NCI-H2029 (cell line): ENCODE results near the gene MIA2.

ENCODE experiments used
- DNase-seq: peaks from one replicate; lab custom pipeline; 2025; lab: John Stamatoyannopoulos, UW

Gene MIA2

DNA sequence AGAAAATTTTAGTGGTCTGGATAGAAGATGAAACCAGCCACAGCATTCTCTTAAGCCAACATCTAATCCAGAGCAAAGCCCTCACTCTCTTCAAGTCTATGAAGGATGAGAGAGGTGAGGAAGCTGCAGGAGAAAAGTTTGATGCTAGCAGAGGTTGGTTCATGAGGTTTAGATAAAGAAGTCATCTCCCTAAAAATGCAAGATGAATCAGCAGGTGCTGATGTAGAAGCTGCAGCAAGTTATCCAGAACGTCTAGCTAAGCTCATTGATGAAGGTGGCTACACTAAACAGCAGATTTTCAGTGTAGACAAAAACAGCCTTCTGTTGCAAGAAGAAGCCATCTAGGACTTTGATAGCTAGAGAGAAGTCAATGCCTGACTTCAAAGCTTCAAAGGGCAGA is 150.0 kb downstream of the MIA2 start:
- DNase-seq = no peak

DNA sequence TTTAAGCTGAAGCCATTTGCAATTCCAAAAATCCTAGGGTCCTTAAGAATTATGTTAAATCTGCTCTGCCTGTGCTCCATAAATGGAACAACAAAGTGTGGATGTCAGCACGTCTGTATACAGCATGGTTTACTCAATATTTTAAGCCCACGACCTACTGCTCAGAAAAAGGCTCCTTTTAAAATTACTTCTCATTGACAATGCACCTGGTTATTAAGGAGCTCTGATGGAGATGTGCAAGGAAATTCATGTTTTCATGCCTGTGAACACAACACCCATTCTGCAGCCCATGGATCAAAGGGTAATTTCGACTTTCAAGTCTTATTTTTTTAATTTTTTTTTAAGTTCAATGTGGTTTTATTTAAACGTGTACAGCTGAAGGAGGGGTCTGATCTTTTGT is 150.5 kb downstream of the MIA2 start:
- DNase-seq = no peak

DNA sequence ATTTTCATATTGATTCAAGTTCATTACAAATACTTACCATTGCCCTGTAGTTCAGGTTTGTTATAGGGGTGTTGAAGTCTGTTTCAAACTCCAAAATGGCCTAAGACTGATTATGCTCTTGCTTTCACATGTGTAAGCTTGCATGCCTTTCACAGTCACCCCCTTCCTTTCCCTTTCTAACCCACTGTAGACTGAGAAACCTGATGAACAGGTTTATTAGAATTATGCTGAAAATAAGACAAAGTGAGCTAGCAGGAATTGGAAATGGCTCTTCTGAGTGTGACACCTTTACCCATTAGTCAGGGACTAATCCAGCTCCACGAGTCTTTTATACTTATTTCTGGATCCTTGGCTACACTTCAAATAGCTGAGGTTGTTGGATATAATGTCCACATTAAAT is 159.6 kb downstream of the MIA2 start:
- no peak for DNase-seq

DNA sequence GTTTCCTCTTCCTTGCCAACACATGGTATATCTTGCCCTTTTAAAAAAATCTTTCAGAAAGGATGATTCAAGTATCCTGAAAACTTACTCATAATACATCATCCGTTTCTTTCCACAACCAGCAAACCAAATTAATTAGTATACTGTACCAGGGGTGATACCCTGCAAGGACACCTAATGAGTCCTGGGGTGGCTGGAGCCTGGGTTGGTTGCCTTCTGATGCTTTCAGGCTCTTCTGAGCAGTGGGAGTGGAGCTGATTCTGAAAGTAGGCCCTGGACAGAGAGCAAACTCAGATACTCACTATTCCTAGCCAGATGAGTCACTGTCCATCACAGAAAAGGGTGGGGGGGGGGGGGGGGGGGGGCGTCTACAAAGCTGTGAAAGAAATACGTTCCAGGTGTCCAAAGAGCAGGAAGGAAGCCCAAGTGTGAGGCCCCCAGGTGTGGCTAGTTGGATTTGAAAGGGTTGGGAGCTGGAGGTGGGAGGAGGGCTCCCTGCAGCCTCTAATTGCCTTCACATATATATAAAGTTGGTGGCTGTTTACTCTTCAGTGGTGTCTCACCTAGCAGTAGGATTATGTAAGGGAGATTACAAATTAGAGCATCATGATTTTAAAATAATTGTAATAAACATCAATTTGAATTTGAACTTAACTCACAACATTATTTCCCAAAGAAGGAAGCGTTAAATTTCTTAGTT is 162.0 kb downstream of the MIA2 start:
- no peak for DNase-seq

DNA sequence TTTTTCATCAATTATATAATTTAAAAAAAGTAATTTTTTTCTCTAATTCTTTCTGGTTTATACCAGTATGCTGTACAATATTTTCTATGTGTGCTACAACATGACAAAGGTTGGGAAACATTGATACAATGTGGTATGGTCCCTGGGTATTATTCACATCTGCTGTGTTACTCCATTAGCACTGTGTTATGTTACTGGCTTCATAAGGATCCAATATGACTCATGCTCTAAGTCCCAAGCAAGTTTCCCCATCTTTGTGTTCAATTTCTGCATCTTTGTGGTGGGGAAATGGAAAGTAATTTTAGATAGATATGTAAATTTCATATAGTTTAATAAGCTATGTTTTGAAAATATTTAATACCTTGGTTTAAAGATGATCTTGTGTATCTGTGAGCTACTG is 162.7 kb downstream of the MIA2 start:
- no peak for DNase-seq

DNA sequence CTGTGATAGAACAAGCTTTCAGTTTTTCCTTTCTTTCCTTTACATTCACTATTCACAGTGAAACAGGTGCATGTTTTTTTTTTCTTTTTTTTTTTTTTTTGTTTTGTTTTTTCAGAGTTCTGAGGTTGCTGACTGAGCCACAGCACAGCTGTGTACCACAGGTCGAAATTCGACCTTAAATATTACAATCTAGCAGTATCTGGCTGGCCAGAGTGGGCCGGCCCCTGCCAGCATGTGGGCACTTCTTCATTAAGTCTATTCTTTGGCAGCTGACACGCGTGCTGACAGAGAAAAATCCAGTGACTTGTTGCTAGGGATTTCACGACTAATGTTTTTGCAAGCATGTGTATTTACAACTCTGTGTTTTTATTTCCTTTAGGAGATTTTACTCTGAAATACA is 164.7 kb downstream of the MIA2 start:
- DNase-seq = no peak

DNA sequence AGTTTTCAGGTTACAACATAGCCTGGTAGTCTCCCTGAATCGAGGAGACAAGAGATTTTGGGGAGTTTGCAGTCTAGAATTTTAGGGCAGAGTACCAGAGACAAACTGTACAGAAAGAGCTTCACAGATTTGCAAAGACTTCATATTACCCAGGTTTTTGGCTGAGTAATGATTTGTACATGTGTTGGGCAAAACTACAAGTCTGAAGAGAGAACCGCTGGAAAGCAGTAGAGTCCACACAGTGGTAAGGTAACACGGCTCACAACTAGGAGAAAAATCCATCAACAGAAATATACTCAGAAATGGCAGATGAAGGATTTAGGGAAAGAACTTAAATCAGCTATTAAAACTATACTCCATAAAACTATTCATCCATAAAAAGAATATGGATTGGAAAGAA is 172.8 kb downstream of the MIA2 start:
- no peak for DNase-seq

DNA sequence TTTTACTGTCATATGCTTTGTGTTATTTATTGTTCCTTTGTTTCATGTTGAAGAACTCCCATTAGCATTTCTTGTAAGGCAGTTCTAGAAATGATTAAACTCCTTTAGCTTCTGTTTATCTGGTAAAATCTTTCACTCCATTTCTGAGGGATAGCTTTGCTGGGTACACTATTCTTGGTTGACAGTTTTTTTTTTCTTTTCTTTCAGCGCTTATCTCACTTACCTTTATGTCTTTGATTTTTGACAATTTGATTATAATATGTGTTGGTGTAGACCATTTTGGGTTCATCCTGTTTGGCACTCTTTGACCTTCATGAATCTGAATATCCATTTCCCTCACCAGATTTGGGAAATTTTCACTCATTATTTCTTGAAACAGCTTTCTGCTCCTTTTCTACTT is 182.4 kb downstream of the MIA2 start:
- DNase-seq = no peak

DNA sequence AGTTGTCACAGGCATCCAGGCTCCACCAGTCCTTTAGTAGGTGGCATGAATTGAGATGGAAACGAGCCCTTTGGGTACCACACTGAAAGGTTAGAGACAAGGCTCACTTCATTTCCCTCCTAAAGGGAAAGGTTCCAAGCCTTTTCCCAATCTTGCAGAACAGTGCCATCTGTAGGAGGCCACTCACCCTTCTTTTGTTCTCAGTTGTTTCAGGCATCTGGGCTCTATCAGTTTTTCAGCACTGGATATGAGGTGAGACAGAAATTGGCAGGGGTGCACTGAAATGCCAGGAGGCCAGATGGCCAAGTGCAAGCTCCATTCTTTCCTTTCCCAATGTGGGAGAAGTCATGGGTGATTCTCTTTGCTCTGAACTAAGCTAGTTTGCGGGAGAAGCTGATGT is 183.3 kb downstream of the MIA2 start:
- DNase-seq = no peak

DNA sequence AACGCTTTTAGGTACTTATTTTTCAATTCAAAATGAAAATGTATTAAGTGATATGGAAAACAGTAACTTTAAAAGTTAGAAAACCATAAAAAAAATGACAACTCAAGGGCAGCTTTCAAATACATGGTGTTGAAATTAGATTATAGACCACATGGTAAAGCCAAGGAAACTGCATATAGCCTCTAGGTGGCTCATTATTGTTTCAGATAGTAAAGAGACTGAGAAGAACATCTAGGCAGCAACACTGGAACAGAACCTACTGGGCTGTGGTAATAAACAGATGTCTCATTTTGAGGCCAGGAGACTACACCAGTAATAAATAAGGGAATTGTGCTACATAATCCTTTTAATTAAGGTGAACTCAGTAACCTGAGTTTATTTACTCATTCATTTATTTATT is 185.6 kb downstream of the MIA2 start:
- DNase-seq = no peak

DNA sequence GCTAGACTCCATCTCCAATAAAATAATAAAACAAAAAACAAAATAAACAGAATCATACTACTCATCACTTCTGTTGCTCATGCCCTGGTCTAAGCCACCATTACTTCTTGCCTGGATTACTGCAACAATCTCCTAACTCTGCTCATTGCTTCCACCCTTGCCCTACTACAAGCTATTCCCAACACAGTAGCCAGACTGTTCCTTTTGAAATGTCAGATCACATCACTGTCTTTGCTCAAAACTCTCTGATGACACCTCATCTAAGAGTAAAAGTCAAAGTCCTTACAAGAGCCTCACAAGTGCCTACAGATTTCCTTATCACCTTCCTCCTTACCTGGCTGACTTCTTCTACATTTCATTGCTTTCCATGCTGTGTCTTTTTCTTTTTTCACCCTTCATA is 188.5 kb downstream of the MIA2 start:
- no peak for DNase-seq

DNA sequence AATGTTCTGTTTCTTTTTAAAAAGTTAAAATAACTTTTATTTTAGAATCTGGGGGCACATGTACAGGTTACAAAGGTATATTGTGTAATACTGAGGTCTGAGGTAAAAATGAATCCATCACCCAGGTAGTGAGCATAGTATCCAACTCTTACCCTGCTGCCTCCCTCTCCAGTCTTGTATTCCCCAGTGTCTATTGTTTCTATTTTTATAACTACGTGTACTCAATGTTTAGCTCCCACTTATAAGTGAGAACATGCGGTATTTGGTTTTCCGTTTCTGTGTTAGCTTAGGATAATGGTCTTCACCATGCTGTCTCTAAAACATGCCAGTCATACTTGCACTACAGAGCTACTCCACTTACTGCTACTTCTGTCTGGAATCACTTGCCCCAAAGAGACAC is 190.1 kb downstream of the MIA2 start:
- no peak for DNase-seq

DNA sequence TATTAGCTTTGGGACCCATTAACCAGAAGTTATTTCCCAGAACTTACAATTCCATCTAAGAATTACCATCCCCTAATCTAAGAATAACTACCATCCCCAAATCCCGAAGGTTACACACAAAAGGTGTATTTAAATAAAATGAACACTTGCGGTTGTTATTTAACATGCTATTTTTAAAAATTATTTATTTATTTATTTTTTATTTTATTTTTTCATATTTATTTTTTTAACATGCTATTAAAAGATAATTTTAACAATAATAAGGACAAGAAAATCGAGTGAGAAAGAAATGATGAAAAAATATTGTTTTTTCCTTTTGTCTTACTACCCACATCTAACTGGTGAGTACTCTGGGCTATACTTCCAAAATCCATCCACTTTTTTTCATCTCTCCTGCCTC is 192.2 kb downstream of the MIA2 start:
- DNase-seq = no peak

DNA sequence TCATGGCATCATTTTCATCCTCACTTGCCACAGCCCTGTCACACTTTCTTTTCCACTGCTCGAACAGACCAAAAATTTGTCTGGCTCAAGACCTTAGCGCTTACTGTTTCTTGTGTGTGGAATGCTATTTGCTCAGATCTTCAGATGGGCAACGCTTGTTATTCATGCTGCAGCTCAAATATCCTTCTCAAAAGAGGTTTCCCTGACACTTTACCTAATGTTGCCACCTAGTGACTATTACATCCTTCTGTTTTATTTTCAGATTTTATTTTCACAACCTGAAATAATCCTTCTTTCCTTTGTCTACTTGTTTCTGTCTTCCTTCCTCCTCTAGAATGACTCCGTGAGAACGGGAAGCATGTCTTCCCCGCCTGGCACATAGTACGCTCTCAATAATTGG is 192.9 kb downstream of the MIA2 start:
- DNase-seq = peak; percentile 73

DNA sequence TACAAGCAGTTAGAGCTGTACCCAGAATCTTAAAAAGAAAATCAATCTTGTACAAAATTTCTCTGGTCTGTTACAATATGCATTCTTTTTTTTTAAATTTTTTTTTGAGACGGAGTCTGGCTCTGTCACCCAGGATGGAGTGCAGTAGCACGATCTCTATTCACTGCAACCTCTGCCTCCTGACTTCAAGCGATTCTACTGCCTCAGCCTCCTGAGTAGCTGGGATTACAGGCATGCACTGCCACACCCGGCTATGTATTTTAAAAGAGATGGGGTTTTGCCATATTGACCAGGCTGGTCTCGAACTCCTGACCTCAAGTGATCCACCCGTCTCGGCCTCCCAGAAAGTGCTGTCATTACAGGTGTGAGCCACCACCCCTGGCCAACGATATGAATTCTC is 194.4 kb downstream of the MIA2 start:
- no peak for DNase-seq

DNA sequence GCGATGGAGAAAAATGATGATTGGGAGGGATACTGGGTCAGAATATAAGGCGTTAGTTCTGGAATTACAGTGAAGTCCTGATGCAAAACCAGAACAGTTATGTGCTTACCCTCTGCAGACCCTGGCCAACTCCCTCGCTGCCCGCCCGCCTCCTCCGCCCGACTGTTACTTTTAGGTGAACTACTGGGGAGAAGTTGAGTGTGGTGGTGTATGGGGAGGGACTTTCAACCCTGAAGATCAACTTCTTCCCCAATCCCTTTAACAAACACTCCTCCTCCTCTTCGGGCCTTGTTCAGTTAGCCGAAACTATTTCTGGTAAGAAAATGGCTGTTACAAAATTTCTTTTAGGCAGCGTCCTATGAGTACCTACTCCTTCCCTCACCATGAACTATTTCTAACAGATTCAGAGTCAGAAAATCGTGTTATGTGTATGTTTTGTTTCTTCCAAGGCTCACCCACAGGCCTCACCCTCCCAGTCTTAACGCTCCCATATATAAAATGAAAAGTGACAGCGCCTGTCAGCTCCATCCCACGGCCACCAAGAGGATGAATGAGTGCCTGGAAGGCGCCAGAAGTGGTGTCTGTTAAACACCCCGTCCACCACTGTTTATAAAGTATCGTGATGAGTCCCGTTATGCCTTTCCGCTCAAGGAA is 197.2 kb downstream of the MIA2 start:
- DNase-seq = no peak

DNA sequence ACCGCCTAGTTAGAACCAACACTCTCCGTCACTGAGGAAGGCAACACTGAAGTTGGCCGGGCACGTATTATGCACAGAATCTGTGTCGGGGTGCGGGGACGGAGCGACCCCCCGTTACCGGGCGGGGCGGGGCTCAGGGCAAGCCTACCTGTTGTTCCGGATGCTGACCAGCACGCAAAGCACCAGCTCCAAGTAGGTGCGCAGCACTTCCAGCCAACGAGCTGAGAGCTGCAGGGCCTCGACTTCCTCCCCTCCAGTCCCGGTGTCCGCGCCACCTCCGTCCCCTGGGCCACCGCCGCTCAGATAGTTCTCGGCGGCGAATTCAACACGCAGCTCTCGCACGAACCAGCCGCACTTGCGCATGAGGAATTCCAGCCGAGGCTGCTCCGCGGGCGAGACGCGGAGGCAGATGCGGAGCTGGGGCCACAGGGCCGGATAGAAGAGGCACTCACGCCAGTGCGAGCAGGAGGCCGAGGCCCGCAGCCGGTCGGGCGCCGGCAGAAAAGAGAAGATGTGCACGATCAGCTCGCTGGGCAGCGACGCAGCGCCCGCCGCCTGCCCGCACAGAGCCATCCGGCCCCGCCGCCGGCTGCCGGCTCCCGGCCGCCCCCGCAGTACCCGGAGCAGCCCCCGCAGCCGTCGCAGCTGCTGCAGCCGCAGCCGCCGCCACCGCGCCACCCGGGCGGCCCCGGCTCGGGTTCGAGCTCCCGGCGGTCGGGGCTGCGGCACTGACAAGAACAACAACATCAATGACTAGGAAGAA is 197.9 kb downstream of the MIA2 start:
- peak; percentile 62 for DNase-seq

DNA sequence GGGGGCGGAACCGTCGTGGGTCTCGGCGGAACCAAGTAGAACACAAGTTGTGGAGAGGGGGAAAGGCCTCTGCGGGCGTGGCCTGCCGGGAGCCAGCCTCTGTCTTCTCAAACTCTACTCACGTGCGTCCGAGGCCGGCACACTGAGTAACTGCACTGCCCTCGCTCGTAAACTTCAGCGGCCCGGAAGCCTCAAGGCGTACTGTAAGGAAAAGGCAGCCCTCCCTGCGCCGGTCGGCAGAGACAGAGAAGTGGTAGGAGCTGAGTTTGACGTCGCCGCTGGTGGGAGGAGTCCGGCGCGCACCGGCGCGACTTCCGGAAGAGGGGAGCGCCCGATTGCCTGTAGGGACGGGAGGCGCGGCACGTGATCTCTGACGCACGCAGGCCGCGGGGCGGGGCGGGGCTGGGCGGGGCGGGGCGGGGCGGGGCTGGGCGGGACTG is 198.5 kb downstream of the MIA2 start, which contains the start of gene FBXO33:
TSS of gene FBXO33 (minus strand) at position 255 of the 440 bp plus-strand sequence. CDS start 271 bp downstream, outside the sequence.
- peak; percentile 96 for DNase-seq

DNA sequence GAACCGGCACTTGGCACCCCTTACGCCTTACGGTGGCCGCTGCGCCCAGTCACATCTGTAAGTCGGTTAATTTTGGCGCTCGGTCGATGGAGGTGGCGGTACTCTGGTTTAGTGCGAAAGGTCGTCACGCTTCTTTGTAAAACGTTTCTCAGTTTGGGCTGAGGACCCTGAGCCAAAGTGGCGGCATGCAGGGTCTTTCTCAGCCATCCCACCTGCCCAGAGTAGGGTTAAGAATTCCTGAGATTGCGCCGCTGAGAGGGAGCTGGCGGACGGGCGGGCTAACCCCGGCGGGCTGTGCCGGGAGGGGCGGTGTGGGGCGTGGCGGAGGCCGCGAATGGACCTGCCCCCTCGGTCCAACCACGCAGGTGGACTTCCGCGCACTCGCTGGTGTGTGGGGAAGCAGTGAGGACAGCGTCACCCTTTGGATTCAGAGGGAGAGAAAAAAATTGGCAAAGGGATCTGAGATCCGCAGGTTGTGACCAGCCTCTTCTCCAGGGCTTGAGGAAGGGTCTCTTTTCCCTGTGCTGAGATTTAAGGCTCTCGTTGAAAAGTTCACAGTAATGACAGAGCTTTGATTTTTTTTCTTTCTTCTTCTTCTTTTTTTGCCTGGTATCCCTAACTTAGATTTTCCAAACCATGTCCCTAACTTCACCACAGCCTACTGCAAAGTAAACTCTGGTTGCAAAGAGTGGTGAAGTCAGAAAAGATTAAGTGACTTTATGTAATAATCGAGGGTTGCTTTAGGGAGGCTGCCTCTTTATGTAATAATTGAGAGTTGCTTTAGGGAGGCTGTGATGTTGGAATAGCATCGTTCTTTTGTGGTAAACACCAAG is 199.1 kb downstream of the MIA2 start:
- DNase-seq = peak; percentile 93

DNA sequence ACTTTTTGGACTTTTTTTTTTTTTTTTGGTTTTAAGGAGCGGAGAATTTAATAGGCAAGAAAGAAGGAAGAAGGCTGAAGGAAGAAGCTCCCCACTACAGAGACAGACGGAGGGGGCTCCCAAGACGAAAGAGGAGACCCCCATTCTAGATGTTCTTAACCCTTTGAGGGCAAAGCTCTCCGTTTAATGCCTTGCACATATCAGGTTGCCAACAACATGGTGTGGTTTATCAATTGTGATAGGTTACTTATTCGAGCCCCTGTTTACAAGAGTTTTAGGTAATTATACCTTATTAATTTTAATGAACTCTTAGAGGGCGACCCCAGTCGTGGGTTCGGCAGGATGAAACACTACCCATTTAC is 199.7 kb downstream of the MIA2 start:
- no peak for DNase-seq

DNA sequence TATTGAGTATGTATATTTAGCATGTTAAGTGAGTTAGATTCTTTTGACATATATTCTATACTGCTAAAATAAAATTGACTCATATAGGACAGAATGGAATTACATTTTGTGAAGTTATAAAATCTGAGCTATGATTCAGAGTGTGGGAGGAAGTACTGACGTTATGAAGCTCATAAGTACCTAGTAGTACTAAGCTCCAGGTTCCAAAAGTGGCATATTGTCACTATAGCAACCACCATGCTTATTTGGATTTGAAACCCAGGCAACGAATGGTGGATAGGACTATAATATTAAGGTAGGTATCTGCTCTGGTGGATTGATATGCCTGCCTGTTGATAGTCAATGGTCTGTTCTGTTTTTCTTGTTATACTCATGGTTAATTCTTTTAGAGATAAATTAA is 200.7 kb downstream of the MIA2 start:
- DNase-seq = no peak

DNA sequence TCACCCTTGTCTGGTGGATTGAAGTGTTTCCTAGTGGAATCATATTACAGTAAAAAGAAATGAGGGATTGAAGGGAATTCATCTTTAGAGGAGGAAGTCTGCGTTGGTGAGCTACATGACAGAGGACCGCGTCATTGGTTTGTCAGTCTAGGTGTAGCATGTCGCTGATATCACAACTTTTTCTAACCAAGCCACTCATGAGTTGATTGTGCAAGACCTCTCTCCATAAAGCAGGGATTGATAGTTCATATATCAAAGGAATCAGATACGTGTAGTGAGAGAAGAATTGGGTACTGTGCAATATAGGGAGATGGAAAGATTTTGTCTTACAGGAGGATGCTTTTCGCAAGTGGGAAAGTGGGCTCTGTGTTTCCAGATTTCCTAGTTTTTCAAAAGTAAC is 201.5 kb downstream of the MIA2 start:
- no peak for DNase-seq
